ENCODE measurements around the gene ITGA5. TPM values are rescaled to one million over a fixed set of nuclear protein-coding genes. Genes with fewer than 3 reads are reported as not detected.

Gene ITGA5
- total and polyA plus RNA-seq, 10 donors: 7.0 to 44.9 (median 28.2) TPM

DNA sequence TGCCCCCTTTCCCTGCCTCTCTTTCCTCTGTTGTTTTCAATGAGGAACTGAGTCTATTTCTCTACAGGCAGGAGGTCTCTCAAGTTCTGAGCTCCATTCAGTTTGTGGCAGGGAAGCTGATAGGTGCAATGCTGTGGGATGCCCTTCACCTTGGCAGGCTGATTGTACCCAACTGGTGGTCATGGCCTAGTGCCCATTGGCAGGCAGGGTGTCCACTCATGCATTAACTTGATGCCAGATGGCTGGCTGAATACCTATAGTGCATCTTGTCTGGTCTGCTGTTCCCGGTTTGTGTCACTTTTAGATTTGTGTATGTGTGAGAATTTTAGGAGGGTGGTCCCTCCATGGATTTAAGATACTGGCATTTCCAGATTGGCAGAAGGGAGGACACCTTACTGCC is 20.0 kb upstream of the ITGA5 start:
- TF ChIP-seq POLR2AphosphoS5 (IDR thresholded peaks at IDR 0.05) (no peak), POLR2A (IDR thresholded peaks at IDR 0.05) (no peak), CTCF (IDR thresholded peaks at IDR 0.05 in 8 of 11, conservative IDR thresholded peaks at IDR 0.05 in 3 of 11) (no peak)
- Histone ChIP-seq H3K27ac (no peak overlapping the region), H3K36me3 (no peaks in the 10 kb centered on the region), H3K9me3 (no peaks in the 10 kb centered on the region), H3K27me3 (replicated peaks in 1 of 7) (peaks cover 0 to 18% (median 0%) of the 10 kb centered on the region in 7 donors), H3K4me3 (no peak overlapping the region), H3K4me1 (peaks cover 0 to 15% (median 5%) of the 10 kb centered on the region in 6 donors)
- intact Hi-C loops (cut with DNase I; ENCODE audit: low total_unique reads): loop anchor here (2.0 kb wide), 1 partner anchor 40 kb away; no protein-coding TSS in a partner anchor
- WGBS, 5 donors: 75 to 94% (median 86%) methylated on average over 1 of the region's 1 CpG
- DNase-seq: no peak

GRCh38 chr12:54438517-54438916 is 19.5 kb upstream of the ITGA5 start:
- Histone ChIP-seq H3K36me3 (no peaks in the 10 kb centered on the region), H3K9me3 (no peaks in the 10 kb centered on the region), H3K27ac (no peak overlapping the region), H3K4me3 (no peak overlapping the region), H3K4me1 (peaks cover 0 to 17% (median 5%) of the 10 kb centered on the region in 6 donors), H3K27me3 (replicated peaks in 1 of 7) (peaks cover 0 to 24% (median 0%) of the 10 kb centered on the region in 7 donors)
- intact Hi-C loops (cut with DNase I; ENCODE audit: low total_unique reads): loop anchor here (2.0 kb wide), 1 partner anchor 40 kb away; no protein-coding TSS in a partner anchor
- WGBS, 5 donors: 65 to 81% (median 76%) methylated on average over 1 of the region's 1 CpG
- DNase-seq: no peak
- no peak for TF ChIP-seq POLR2AphosphoS5 (IDR thresholded peaks at IDR 0.05)
- no peak for TF ChIP-seq CTCF (IDR thresholded peaks at IDR 0.05 in 8 of 11, conservative IDR thresholded peaks at IDR 0.05 in 3 of 11)
- TF ChIP-seq POLR2A (IDR thresholded peaks at IDR 0.05): no peak

DNA sequence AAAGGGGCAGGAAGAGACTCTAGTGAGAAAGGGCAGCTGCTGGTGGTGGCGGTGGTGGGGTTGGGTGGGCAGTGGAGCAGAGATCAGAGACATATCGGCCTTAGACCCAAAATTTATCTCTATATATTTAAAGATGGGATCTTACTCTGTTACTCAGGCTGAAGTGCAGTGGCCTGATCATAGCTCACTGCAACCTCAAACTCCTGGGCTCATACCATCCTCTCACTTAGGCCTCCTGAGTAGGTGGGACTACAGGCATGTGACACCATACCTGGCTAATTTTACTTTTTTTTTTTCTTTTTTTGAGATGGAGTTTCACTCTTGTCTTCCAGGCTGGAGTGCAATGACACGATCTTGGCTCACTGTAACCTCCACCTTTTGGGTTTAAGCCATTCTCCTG is 18.6 kb upstream of the ITGA5 start:
- Histone ChIP-seq H3K9me3 (no peaks in the 10 kb centered on the region), H3K4me3 (no peak overlapping the region), H3K4me1 (peaks cover 0 to 22% (median 11%) of the 10 kb centered on the region in 6 donors), H3K27ac (no peak overlapping the region), H3K27me3 (replicated peaks in 1 of 7) (peaks cover 0 to 25% (median 0%) of the 10 kb centered on the region in 7 donors), H3K36me3 (no peaks in the 10 kb centered on the region)
- DNase-seq: no peak
- intact Hi-C loops (cut with DNase I; ENCODE audit: low total_unique reads): loop anchor here (2.0 kb wide), 1 partner anchor 39 kb away; no protein-coding TSS in a partner anchor
- 80 to 89% (median 84%) methylated on average over 3 of the region's 3 CpGs for WGBS, 5 donors
- TF ChIP-seq POLR2A (IDR thresholded peaks at IDR 0.05) (no peak), POLR2AphosphoS5 (IDR thresholded peaks at IDR 0.05) (no peak), CTCF (IDR thresholded peaks at IDR 0.05 in 8 of 11, conservative IDR thresholded peaks at IDR 0.05 in 3 of 11) (no peak)

- TF ChIP-seq CTCF (IDR thresholded peaks at IDR 0.05 in 8 of 11, conservative IDR thresholded peaks at IDR 0.05 in 3 of 11) (no peak), POLR2A (IDR thresholded peaks at IDR 0.05) (no peak), POLR2AphosphoS5 (IDR thresholded peaks at IDR 0.05) (no peak)
- intact Hi-C loops (cut with DNase I; ENCODE audit: low total_unique reads): no loop called here
- Histone ChIP-seq H3K27ac (no peak overlapping the region), H3K4me3 (no peak overlapping the region), H3K27me3 (replicated peaks in 1 of 7) (peaks cover 0 to 27% (median 0%) of the 10 kb centered on the region in 7 donors), H3K9me3 (no peaks in the 10 kb centered on the region), H3K4me1 (peaks cover 0 to 22% (median 15%) of the 10 kb centered on the region in 6 donors), H3K36me3 (no peaks in the 10 kb centered on the region)
- no peak for DNase-seq
Measured at GRCh38 chr12:54437243-54437642, 18.2 kb upstream of the ITGA5 start.

Data from spleen (tissue), 11 donors.